ENCODE data around the gene PTPRE. TPM values are rescaled to one million over a fixed set of nuclear protein-coding genes. Genes with fewer than 3 reads are reported as not detected.

The PTPRE gene
- total RNA-seq, 1 donor from 2014 or later = 5.4 TPM

- DNase-seq (ENCODE audit: low read depth) = no peak
- no peak for TF ChIP-seq CTCF (conservative IDR thresholded peaks at IDR 0.05; ENCODE audit: low read depth, low read length)
- no peak overlapping the region for H3K4me3 ChIP-seq (ENCODE audit: low read depth, low read length)
Observed at GRCh38 chr10:128081222-128081621, 174.3 kb downstream of the PTPRE start.

GRCh38 chr10:128081720-128082119 lies 174.8 kb downstream of the PTPRE start:
- no peak for DNase-seq (ENCODE audit: low read depth)
- H3K4me3 ChIP-seq (ENCODE audit: low read depth, low read length) = no peak overlapping the region
- TF ChIP-seq CTCF (conservative IDR thresholded peaks at IDR 0.05; ENCODE audit: low read depth, low read length) = no peak

- DNase-seq (ENCODE audit: low read depth) = no peak
- H3K4me3 ChIP-seq (ENCODE audit: low read depth, low read length) = no peak overlapping the region
- no peak for TF ChIP-seq CTCF (conservative IDR thresholded peaks at IDR 0.05; ENCODE audit: low read depth, low read length)
Observed at GRCh38 chr10:128083191-128083895, 176.4 kb downstream of the PTPRE start.

- TF ChIP-seq CTCF (conservative IDR thresholded peaks at IDR 0.05; ENCODE audit: low read depth, low read length) = no peak
- no peak for DNase-seq (ENCODE audit: low read depth)
- no peak overlapping the region for H3K4me3 ChIP-seq (ENCODE audit: low read depth, low read length)
Observed at GRCh38 chr10:128084364-128084763, 177.5 kb downstream of the PTPRE start.

GRCh38 chr10:128084991-128085390 lies 178.1 kb downstream of the PTPRE start:
- no peak for DNase-seq (ENCODE audit: low read depth)
- H3K4me3 ChIP-seq (ENCODE audit: low read depth, low read length) = no peak overlapping the region
- no peak for TF ChIP-seq CTCF (conservative IDR thresholded peaks at IDR 0.05; ENCODE audit: low read depth, low read length)

- DNase-seq (ENCODE audit: low read depth) = no peak
- no peak for TF ChIP-seq CTCF (conservative IDR thresholded peaks at IDR 0.05; ENCODE audit: low read depth, low read length)
- no peak overlapping the region for H3K4me3 ChIP-seq (ENCODE audit: low read depth, low read length)
Observed at GRCh38 chr10:128086003-128086863, 179.3 kb downstream of the PTPRE start.
